HCT116 (cell line): ENCODE measurements around the gene MEIOB. TPM values are rescaled to one million over a fixed set of nuclear protein-coding genes. Genes with fewer than 3 reads are reported as not detected.

ENCODE experiments used
- ATAC-seq: fragments of 200-7000 bp; cut with Tn5 transposase; 2 replicates; pipeline ENCODE4 v1.9.1; 2020; ENCODE audit warnings: mild to moderate bottlenecking, moderate library complexity
- BruUV-seq: library from RNA; stranded (reverse); fragments of 400-500 nt; replicated peaks from 2 replicates; lab custom pipeline; 2021; lab: Mats Ljungman, UMichigan
- CTCF ChIA-PET: fragments of 300-600 bp; sonication (Branson Sonifier 250); formaldehyde crosslinking; loops from one replicate; lab custom pipeline; 2021; ENCODE audit warnings: antibody characterized with exemption; lab: Charles Lee
- POLR2A ChIA-PET: fragments of 300-600, 350-600 bp; sonication (Branson Sonifier 250); formaldehyde crosslinking; loops from one replicate; lab custom pipeline; 2021; ENCODE audit warnings: antibody characterized with exemption; lab: Charles Lee
- RAD21 ChIA-PET, 2 experiments: fragments of 300-600 bp; sonication (Branson Sonifier 250); formaldehyde crosslinking; loops; one replicate each; lab custom pipeline; 2023; ENCODE audit warnings: low total read pairs in 2 of 2; ENCODE audit not compliant: uncharacterized antibody in 2 of 2, unreplicated experiment in 2 of 2, low non-redundant PET in 1 of 2; lab: Charles Lee
- DNase-seq: peaks from one replicate; pipeline ENCODE4 v3.0.0-alpha.2; 2010; ENCODE audit warnings: low read depth, low spot score
- H2AFZ ChIP-seq: fragments of 200-600 bp; shearing (Covaris generic), sonication (generic); 2 replicates; pipeline ENCODE4 v1.6.1; 2017; ENCODE audit warnings: low read depth, mixed run types, mixed read lengths, antibody characterized with exemption, low read length; ENCODE audit not compliant: poor library complexity, severe bottlenecking
- H3K27ac ChIP-seq: 2 replicates; pipeline ENCODE4 v1.5.1; 2012; ENCODE audit warnings: low read depth, low read length
- H3K27me3 ChIP-seq: fragments of 200-600 bp; sonication (generic); 2 replicates; pipeline ENCODE4 v1.6.1; 2016; ENCODE audit warnings: mixed run types, low read length, mixed read lengths; ENCODE audit not compliant: insufficient read depth
- H3K36me3 ChIP-seq, 2 experiments: fragments of 200-500 bp in 1 of 2; fragments of 200-600 bp in 1 of 2; sonication (Bioruptor generic) in 1 of 2; sonication (generic) in 1 of 2; 2 replicates each; pipeline versions ENCODE4 v1.5.1 to v1.6.1; 2014 to 2016; ENCODE audit warnings: low read length in 2 of 2, inconsistent platforms in 1 of 2, mixed read lengths in 1 of 2, mixed run types in 1 of 2; ENCODE audit not compliant: insufficient read depth in 2 of 2, control insufficient read depth in 1 of 2
- H3K4me1 ChIP-seq, 2 experiments: fragments of 200-600 bp in 1 of 2; sonication (generic) in 1 of 2; 2 replicates each; pipeline versions ENCODE4 v1.5.1 to v1.6.1; 2012 to 2017; ENCODE audit warnings: low read length in 2 of 2, inconsistent platforms in 1 of 2, mild to moderate bottlenecking in 1 of 2, mixed read lengths in 1 of 2, mixed run types in 1 of 2, moderate library complexity in 1 of 2; ENCODE audit not compliant: insufficient read depth in 2 of 2, control insufficient read depth in 1 of 2
- H3K4me2 ChIP-seq: fragments of 200-600 bp; sonication (generic); 2 replicates; pipeline ENCODE4 v1.6.1; 2017; ENCODE audit warnings: mixed run types, low read length, mixed read lengths
- H3K4me3 ChIP-seq, 2 experiments: fragments of 200-600 bp in 1 of 2; sonication (generic) in 1 of 2; replicated peaks in 1 of 2; 2 replicates each; pipeline ENCODE4 v1.5.1; 2011 to 2016; ENCODE audit warnings: low read length in 2 of 2, control low read depth in 1 of 2, low read depth in 1 of 2, mild to moderate bottlenecking in 1 of 2, mixed read lengths in 1 of 2, mixed run types in 1 of 2
- H3K79me2 ChIP-seq: fragments of 200-600 bp; sonication (generic); 2 replicates; pipeline ENCODE4 v1.6.1; 2017; ENCODE audit warnings: mild to moderate bottlenecking, mixed run types, low read length, moderate library complexity, mixed read lengths; ENCODE audit not compliant: insufficient read depth
- H3K9ac ChIP-seq: fragments of 200-600 bp; sonication (generic); 2 replicates; pipeline ENCODE4 v1.6.1; 2016; ENCODE audit warnings: low read length, mixed read lengths
- H3K9me2 ChIP-seq: fragments of 200-600 bp; sonication (generic), shearing (Covaris generic); 2 replicates; pipeline ENCODE4 v1.6.1; 2017; ENCODE audit warnings: mixed run types, mild to moderate bottlenecking, moderate library complexity; ENCODE audit not compliant: insufficient read depth
- H3K9me3 ChIP-seq, 2 experiments: fragments of 200-500 bp in 1 of 2; fragments of 200-600 bp in 1 of 2; sonication (Bioruptor generic) in 1 of 2; sonication (generic) in 1 of 2; 2 replicates each; pipeline ENCODE4 v1.6.1; 2014 to 2017; ENCODE audit warnings: low read length in 2 of 2, mixed read lengths in 2 of 2, inconsistent platforms in 1 of 2, low read depth in 1 of 2, mild to moderate bottlenecking in 1 of 2, mixed run types in 1 of 2, moderate library complexity in 1 of 2; ENCODE audit not compliant: control insufficient read depth in 1 of 2, insufficient read depth in 1 of 2
- H4K20me1 ChIP-seq: fragments of 200-600 bp; sonication (generic), shearing (Covaris generic); 2 replicates; pipeline ENCODE4 v1.6.1; 2017; ENCODE audit warnings: mixed run types, mild to moderate bottlenecking, moderate library complexity; ENCODE audit not compliant: insufficient read depth
- CBX3 ChIP-seq: IDR thresholded peaks from 2 replicates; pipeline ENCODE4 v1.6.1; 2012; ENCODE audit warnings: low read depth
- CEBPB ChIP-seq: IDR thresholded peaks from 2 replicates; pipeline ENCODE4 v1.6.1; 2012; ENCODE audit warnings: low read depth
- EZH2phosphoT487 ChIP-seq: fragments of 200-600 bp; IDR thresholded peaks from 2 replicates; pipeline ENCODE4 v1.6.1; 2018; ENCODE audit warnings: antibody characterized with exemption, borderline replicate concordance
- SIN3A ChIP-seq: IDR thresholded peaks from 2 replicates; pipeline ENCODE4 v1.6.1; 2012; ENCODE audit warnings: low read depth
- intact Hi-C: fragments of 100-400 bp; cut with micrococcal nuclease; formaldehyde crosslinking; loops from 2 replicates; pipeline ENCODE4 v1.10.0; 2022
- total RNA-seq: library from RNA; stranded (reverse); gene quantifications from one replicate; pipeline ENCODE4 v1.2.1, GENCODE V29; 2021; ENCODE audit not compliant: unreplicated experiment
- TF ChIP-seq, protein P1 (sequence below): IDR thresholded peaks from 2 replicates; pipeline ENCODE4 v1.6.1; 2012; ENCODE audit warnings: low read depth
- TF ChIP-seq, protein P2 (sequence below): IDR thresholded peaks from 2 replicates; pipeline ENCODE4 v1.6.1; 2011; ENCODE audit warnings: mild to moderate bottlenecking, low read length, moderate library complexity; ENCODE audit not compliant: insufficient replicate concordance; ENCODE audit errors: extremely low read depth
- TF ChIP-seq, protein P3 (sequence below): IDR thresholded peaks from 2 replicates; pipeline ENCODE4 v1.6.1; 2012

MEIOB gene
- total RNA-seq, 1 experiment from 2014 or later: 0.59 TPM

DNA sequence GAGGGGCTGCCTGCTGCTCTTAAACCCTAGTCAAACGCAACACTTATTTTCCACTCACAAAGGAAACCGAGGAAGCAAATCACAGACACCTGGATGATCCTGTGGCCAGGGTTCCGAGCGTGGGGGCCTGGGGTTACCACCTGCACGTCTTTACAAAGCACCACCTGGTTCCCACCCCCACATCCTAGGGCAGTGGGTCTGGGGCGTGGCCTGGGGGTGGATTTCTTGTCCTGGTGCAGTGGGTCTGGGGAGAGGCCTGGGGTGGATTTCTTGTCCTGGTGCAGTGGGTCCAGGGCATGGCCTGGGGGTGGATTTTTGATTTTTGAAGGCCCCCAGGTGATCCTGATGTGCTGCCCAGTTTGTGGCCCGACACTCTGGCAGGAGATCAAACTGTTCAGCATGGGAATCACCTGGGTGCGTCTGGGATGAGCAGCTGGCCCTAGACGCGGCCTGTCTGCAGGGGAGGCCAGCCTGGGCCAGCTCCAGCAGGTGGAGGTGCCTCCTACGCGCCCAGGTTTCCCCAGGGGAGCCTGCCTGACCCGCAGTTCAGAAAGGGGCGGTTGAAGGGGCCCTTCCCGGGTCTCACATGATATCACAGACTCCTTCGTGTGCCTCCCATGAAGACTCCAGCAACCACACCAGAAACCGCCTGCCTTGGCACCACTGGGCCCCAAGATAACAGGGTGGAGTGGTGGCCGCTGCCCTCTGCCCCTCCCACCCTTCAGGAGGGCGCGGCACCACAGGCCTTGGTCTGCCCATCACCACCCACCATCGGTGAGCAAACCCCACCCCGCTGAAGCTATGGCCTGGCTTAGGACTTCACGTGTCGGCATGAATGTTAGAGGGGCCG lies 51.6 kb downstream of the MEIOB start:
- no peak overlapping the region for H3K4me2 ChIP-seq
- CTCF ChIA-PET: no interaction called here
- 0 out of 4 replicates have a peak, but pooled peaks cover 2 to 5% of the 10 kb centered on the region in 2 experiments for H3K36me3 ChIP-seq
- H3K4me1 ChIP-seq: peaks cover 1 to 2% of the 10 kb centered on the region in 2 experiments; a peak in 3 of 4 replicates
- no peak for DNase-seq
- H3K27me3 ChIP-seq: no peaks in the 10 kb centered on the region
- no peak overlapping the region for H3K4me3 ChIP-seq
- TF ChIP-seq EZH2phosphoT487 (no peak), CEBPB (no peak), SIN3A (no peak), CBX3 (no peak)
- TF ChIP-seq, protein P1, sequence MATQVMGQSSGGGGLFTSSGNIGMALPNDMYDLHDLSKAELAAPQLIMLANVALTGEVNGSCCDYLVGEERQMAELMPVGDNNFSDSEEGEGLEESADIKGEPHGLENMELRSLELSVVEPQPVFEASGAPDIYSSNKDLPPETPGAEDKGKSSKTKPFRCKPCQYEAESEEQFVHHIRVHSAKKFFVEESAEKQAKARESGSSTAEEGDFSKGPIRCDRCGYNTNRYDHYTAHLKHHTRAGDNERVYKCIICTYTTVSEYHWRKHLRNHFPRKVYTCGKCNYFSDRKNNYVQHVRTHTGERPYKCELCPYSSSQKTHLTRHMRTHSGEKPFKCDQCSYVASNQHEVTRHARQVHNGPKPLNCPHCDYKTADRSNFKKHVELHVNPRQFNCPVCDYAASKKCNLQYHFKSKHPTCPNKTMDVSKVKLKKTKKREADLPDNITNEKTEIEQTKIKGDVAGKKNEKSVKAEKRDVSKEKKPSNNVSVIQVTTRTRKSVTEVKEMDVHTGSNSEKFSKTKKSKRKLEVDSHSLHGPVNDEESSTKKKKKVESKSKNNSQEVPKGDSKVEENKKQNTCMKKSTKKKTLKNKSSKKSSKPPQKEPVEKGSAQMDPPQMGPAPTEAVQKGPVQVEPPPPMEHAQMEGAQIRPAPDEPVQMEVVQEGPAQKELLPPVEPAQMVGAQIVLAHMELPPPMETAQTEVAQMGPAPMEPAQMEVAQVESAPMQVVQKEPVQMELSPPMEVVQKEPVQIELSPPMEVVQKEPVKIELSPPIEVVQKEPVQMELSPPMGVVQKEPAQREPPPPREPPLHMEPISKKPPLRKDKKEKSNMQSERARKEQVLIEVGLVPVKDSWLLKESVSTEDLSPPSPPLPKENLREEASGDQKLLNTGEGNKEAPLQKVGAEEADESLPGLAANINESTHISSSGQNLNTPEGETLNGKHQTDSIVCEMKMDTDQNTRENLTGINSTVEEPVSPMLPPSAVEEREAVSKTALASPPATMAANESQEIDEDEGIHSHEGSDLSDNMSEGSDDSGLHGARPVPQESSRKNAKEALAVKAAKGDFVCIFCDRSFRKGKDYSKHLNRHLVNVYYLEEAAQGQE: no peak
- TF ChIP-seq, protein P2, sequence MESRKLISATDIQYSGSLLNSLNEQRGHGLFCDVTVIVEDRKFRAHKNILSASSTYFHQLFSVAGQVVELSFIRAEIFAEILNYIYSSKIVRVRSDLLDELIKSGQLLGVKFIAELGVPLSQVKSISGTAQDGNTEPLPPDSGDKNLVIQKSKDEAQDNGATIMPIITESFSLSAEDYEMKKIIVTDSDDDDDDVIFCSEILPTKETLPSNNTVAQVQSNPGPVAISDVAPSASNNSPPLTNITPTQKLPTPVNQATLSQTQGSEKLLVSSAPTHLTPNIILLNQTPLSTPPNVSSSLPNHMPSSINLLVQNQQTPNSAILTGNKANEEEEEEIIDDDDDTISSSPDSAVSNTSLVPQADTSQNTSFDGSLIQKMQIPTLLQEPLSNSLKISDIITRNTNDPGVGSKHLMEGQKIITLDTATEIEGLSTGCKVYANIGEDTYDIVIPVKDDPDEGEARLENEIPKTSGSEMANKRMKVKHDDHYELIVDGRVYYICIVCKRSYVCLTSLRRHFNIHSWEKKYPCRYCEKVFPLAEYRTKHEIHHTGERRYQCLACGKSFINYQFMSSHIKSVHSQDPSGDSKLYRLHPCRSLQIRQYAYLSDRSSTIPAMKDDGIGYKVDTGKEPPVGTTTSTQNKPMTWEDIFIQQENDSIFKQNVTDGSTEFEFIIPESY: no peak
- TF ChIP-seq, protein P3, sequence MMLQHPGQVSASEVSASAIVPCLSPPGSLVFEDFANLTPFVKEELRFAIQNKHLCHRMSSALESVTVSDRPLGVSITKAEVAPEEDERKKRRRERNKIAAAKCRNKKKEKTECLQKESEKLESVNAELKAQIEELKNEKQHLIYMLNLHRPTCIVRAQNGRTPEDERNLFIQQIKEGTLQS: no peak
- intact Hi-C loops: no loop called here
- RAD21 ChIA-PET: no interaction called here
- no peaks in the 10 kb centered on the region for H3K9me2 ChIP-seq
- no TSS peak for BruUV-seq
- POLR2A ChIA-PET: no interaction called here
- H3K9me3 ChIP-seq: no peaks in the 10 kb centered on the region
- H3K79me2 ChIP-seq: no peaks in the 10 kb centered on the region
- H3K27ac ChIP-seq: no peak overlapping the region
- no peak overlapping the region for H2AFZ ChIP-seq
- no peak for ATAC-seq
- no peak overlapping the region for H3K9ac ChIP-seq
- no peaks in the 10 kb centered on the region for H4K20me1 ChIP-seq
